Measurements from ENCODE around the gene ATP1A4.

ATP1A4 gene

DNA sequence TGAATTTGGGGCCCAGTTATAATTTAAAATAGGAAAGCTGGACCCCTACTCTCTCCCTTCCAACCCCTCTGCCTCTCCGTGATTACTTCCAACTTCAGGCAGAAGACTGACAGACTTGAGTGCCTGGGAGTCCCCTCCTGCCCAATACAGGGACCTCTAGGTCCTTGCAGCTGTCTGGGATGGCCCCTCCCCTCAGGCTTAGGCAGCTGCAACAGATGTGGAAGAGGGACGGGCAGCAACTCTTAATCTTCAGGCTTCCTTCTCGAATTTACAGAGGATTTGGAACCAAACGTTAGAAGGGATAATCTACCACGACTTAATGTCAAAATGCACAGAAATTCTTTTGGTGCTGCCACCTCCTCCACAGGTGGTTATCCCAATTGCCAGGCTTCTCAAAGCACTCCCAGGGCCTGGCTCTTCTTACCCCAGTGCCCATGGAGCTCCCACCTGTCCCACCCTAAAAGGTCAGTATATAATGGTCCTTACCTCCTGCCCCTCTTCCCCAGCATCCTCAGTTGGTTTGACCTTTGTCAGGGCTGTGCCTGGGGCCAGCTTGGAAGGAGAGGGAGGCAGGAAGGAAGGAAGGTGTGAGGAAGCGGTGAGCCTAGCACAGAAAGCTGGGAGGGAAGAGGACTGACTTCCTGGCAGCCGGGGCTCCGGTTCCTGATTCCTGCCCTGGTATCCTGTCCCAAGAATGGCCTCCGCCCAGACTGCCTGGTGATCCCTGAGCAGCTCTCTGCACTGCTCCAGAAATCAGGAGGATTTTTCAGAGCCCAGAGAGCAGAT is 56.6 kb downstream of the ATP1A4 start:
- DNase-seq: no peak

DNA sequence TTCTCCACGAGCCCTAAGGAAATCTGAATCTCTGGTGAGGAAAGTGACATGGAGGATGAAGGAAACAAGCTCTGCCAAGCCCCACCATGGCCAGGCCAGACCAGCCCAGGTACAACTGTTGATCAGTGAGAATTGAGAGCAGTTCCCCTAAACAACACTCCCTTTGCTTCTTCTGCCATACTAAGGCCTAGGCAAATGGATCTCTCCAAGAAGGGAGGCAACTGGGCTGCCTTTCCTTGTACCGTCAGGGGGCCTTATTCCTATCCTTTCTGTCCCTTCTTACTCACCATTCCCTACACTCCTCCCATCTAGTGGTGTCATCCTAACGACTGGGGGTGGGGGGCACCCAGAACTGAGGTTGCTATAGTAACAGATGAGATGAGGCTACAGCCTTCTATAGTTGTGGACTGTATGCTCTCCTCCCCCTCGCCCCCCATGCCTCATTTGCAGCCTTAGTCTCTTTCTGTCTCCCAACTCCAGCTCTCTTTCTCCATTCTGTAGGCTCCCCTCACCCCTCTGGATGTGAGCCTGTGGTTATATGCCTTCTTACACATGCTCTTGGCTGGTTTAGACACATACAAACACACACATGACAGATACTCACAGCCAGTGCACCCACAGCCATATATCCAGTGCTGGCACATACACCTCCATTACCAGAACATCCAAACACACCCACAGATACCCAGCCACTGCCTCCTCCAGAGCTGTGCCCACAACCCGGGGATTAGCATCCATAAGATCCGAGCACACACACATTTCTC is 57.3 kb downstream of the ATP1A4 start:
- no peak for DNase-seq

DNA sequence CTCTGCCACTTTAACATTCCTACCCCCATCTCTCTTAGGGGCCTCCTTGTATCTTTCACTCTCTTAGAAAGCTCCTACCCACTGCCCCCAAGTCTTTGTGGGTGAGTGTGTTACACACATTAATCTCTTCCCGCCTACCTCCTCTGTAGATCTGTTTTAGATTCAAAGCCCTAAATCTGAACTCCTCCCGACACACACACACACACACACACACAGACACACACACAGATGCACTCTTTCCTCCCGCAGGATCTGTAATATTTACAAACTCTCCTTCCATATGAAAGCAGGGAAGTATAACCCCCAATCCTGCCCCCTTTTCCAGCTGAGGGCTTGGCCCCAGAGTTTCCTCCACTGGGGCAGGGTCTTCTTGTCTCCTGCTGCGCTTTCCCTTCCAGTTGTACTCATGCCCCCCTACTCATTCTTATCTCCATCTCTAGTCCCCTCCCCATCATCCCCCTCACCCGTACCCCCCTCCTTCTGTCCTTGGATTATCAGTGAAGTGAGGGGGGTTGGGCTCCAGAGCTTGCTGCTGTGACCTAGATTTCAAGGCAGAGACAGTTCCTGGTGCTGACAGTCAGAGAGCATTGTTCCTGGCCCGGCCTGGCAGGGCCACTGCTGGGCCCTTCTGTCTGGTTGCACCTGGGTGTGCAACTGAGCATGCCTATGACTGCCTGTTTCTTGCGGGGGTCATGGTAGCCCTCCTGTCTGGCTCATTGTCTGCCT is 58.1 kb downstream of the ATP1A4 start:
- DNase-seq: no peak

DNA sequence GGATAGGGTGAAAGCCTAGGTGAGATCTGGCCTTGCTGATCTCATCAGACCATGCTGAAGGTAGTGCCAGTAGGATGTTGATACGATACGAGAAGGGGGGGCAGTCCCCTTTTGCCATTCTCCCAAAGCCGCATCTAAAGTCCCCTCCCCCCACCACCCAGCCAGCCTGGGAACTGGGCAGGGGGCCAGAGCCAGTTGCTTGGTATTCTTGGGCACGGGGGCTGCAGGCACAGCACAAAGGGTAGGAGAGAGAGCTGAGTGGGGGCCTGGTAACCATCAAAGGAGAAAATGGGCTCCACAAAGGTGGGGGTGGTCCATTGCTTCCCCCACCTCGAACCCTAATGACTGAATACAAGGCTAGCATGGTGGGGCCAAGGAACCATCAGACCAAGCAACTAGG is 59.2 kb downstream of the ATP1A4 start:
- no peak for DNase-seq

DNA sequence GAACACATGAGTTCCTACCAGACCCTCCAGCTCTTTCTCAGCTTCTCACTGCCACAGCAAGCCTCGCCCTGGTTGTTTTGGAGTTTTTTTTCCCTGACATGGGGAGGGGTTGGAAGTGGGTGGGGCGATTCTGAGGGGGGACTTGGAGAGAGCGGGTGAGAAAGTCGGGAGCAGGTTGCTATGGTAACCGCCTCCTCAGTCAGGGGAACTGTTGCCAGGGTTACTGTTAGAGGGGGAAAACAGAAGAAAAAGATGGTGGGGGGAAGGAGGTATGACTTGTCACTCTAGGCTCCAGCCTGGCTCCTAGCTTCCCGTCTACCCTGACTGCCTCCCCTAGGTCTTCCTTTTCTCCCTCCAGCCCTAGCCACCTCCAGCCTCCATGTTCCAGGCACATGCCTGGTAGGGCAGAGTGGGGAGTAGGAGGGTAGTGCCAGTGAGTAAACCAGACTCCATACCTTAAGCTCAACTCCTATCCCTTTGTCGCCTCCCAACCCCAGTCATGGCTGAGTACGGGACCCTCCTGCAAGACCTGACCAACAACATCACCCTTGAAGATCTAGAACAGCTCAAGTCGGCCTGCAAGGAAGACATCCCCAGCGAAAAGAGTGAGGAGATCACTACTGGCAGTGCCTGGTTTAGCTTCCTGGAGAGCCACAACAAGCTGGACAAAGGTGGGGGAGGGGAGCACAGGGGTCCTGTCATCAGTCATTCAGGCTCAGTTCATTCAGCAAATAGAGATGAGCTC is 59.8 kb downstream of the ATP1A4 start:
- no peak for DNase-seq

DNA sequence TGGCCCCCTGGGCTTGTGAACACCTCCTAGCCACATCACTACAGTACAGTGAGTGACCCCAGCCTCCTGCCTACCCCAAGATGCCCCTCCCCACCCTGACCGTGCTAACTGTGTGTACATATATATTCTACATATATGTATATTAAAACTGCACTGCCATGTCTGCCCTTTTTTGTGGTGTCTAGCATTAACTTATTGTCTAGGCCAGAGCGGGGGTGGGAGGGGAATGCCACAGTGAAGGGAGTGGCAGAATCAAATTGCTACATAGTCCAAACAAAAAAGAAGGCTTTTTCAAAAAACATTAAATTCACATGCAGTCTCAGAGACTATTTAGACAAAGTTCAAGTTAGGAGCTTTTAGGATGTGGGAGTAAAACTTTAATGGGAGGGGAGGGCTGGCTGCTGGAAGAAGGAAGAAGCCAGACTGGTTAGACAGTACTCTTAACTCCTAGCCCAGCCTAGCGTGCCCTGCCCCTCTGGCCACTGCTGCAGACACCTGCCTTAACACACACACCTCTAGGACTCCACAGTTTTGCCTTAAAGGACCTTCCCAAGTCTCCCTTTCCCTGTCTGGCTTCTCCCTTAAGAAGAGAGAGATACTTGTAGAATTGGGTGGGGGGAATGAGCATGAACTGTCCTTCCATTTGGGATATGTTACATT is 63.2 kb downstream of the ATP1A4 start:
- DNase-seq: no peak

DNA sequence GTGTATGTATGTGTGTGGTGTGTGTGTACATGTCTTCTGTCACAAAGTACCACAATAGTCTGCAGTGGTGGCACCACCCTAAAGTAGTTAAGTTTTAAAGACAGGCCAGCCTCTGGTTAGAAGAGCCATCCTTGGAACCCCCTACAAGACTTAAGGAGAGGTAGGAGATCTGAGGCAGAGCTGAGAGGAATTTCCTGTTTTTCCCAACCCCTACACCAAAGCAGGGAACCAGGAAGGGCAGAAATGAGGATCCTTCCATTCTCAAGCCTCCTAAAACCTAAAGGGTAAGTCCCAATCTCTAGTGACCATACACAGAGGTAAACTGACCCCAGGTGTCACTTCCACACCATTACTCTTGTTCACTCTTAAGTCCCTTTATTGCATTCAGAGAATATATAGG is 64.9 kb downstream of the ATP1A4 start:
- DNase-seq: no peak

DNA sequence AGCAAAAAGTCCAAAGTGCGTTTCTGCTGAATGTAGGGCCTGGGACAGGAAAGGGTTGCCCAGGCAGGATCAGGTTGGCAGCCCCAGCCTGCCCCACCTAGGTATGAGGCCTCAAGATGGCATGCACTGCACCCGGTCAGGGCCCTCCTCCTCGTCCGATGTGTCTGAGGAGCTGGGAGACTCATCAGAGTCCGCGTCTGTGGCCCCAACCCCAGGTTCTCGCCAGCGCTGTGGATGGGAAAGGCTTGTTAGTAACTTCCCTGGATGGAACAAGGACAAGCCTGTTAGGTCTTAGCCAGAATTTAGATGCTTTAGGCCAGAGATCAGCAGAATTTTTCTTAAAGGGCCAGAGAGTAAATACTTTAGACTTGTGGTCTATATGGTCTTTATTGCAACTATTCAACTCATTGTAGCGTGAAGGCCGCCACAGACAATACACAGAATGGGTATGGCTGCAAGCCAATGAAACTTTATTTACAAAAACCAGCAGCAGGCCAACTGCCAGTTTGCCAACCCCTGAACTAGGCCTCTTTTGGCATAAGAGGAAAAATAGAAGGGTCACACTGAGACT is 66.2 kb downstream of the ATP1A4 start:
- no peak for DNase-seq

DNA sequence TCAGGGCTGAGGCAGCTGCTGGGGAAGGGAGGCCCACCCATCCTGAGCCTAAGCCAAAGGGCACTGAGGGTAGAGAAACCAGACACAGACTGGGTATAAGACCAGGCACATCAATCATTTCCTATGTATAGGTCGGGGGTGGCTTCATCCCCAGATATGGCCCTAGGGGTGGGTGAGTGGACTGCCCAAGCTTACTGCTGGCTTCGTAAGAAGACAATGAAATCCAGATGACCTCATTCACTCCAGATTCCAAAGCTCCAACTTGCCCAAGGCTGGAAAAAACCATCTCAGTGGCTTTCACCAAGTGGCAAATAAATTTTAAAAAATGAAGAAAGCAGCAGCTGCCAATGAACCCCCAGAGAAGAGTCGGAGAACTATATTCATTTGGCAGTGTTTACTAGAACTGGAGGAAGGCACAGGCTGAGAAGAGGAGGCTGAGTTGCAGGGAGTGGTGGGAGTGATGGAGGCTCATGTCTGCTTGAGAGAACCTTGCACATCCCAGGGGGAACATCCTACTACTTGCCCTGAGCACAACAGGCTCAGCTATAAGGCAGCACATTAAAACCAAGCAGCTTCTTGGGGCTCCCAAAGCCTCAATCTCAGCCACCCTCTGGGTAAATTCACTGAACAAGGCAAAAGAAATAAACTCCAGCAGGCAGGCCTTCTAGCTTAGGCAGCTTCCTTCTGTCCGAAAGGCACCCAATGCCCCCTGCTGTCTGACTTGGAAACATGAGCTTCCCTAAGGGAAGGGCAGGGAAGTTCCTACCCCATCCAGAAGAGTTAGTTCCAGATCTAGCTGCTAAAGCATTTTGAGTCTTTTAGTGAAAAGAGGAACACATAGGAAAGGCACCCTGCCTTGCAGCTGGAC is 67.9 kb downstream of the ATP1A4 start:
- DNase-seq: no peak

DNA sequence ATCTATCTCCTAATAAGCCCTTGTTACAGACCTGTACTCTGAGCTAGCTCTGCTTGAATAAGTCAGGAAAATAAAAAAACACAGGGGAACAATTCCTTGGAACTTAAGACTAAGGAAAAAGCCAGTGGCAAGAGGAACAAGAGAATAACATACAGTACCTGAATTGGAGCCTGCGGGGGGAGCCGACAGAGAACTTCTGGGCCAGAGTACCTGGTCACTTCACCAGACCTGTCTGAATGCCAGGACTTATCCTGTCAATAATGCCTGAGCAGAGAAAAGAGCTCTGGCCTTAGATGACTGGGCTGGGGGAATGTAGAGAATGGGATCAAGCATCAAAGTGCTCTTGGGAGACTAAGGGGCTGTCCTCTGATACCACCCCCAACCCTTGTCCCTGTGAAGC is 68.9 kb downstream of the ATP1A4 start:
- no peak for DNase-seq

DNA sequence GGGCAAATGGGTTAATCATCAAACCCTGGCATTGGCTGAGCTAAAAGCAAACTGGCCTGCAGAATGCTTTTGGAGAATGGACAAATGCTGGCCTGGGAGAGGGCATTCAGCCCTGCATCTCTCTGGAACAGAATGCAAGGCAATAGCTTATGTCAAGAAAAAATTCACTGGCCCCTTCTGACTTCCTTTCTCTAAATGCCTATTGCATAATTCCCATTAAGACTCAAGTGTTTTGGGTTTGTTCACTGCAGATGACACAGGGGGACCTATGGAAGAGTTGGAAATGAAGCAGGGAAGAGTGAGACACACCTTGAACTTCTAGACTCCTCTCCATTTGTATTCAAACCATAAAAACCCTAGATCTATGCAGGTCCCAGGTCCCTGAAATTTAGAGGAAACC is 69.7 kb downstream of the ATP1A4 start:
- DNase-seq: no peak

DNA sequence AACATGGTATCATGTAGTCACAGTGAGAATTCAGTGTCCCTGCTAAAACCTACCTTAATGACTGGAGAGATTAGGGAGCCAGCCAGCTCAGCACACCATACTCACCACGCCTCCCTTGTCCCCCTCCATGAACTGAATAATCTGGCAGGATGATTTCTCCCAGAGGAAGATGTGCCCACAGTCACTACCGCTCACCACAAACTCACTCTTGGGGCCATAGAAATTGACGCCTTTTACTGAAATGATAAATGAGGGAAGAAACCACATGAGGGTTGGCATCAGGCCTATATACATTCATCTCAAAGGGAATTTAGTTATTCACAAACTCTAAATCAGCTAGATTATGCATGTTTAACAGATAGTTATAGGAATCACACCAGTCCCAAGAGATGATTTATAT is 71.1 kb downstream of the ATP1A4 start:
- no peak for DNase-seq

DNA sequence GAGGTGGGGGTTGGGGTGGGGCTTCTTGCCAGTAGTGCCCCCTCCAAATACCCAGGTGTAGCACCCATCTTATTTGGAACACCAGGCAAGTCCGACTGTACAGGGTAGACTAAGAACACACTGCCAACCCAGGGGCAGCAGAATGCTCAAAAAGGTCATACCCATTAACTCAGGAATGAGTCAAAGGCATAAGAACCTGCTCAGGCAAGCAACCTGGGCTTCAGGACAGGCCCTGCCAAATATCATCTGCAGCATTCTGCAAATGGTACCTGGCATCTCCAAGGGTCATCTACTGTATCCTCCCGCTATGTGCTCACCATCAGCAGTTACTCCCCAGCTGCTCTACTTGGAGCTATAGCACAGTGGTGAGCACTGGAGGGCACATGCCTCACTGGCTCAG is 73.2 kb downstream of the ATP1A4 start:
- no peak for DNase-seq

DNA sequence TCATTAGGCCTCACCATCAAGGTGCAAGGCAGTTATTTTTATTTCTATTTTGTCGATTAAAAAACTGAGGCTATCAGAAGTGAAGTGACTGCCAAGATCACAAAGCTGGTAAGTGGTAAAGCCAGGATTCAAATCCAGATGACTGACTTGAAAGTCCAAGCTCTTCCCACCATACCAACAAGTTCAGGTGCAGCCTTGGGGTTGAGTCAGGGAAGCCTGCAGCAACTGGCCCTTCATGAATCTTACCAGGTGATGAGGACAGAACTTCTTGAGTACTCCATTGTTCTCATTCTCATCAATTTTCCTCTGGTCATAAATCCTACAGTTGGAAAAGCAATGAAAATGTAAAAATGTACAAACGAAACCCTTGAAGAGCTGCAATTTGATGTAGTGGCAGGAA is 73.9 kb downstream of the ATP1A4 start:
- DNase-seq: no peak

DNA sequence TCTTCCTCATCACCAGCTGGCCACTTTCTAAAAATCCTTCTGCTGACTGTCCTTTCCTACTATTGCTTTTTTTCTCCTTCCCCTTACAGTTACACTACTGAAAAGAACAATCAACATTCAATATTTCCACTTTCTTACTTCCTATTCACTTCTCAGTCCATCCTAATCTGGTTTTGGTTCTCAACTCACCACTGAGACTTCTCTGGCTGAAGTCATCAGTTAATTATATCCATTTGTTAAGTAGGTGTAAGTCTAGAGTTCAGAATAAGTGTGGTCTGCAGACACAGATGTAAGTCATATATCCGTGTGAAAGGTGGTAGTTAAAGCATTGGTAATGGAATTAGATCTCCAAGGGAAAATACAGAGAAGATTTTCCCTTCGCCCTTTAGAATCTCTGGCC is 75.2 kb downstream of the ATP1A4 start:
- DNase-seq: no peak

DNA sequence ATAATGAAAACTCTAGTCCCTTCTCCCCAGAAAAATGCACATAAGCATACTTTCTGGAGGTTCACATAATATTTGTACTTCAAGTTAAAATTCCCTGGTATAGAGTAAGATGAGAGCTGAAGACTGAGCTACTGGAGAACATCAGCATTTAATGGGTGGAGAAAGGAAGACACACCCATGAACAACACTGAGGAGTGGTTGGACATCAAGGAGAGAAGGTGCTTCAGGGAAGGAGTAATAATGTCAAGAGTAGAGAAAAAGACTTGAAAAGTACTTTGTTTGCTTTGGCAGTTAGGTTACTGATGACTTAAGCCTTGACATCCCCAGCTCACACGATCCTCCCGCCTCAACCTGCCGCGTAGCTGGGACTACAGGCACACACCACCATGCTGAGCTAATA is 75.6 kb downstream of the ATP1A4 start:
- no peak for DNase-seq

DNA sequence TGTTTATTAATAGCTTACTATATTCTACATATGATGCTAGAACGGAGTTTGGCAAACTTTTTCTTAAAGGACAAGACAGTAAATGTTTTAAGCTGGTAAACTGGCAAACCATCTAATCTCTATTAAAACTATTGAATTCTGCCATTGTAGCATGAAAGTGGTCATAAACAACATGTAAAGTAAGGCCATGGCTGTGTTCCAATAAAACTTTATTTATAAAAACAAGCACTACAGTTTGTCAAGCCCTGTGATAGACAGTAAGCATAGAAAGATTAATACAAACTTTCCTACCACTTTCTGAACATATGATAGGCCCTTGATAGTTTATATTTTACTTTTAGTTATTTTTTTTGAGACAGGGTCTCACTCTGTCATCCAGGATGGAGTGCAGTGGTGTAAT is 76.2 kb downstream of the ATP1A4 start:
- no peak for DNase-seq

DNA sequence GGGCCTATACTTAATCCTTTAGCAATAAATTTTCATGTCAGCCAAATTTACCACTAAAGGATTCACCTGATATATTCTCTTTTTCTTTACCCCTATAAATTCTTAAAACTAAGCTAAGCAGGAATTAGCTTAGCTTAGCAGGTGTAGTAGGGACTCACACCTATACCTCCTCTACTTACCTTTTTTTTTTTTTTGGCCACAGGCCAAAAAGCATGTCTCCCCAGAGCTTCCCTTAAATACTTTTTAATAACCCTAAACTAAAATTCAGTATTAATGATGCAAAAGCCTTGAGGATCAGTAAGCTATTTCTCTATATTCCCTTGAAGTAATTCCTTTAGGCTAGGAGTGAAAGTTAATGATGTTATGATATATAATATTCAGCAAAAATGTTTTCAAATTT is 77.0 kb downstream of the ATP1A4 start:
- DNase-seq: no peak

DNA sequence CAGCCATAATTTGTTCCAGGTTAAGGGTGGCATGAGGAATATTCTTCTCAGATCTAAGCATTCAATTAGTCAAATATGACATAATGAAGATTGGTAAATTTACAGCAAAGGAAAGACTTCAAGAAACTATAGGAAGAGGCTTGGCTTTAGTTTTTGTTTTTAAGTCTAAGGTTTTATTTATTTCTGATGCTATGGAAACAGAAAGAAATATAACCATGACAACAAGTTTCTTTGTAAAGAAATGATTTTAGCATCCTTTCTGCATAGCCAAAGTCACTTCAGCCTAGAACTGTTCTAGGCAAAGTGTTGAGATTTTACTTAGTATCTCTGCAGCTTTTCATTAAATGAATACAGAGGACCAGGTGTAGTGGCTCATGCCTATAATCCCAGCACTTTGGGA is 81.5 kb downstream of the ATP1A4 start:
- DNase-seq: no peak

All from stimulated activated CD4-positive, alpha-beta T cell treated with anti-CD3 and anti-CD28 coated beads, Interleukin-4, amount 100 ng/mL, for 4 hours (primary cell).